ENCODE measurements around the gene PUSL1. TPM values are rescaled to one million over a fixed set of nuclear protein-coding genes. Genes with fewer than 3 reads are reported as not detected.

The PUSL1 gene
- total RNA-seq, 2 donors from 2014 or later = 10.6 to 14.9 TPM

DNA sequence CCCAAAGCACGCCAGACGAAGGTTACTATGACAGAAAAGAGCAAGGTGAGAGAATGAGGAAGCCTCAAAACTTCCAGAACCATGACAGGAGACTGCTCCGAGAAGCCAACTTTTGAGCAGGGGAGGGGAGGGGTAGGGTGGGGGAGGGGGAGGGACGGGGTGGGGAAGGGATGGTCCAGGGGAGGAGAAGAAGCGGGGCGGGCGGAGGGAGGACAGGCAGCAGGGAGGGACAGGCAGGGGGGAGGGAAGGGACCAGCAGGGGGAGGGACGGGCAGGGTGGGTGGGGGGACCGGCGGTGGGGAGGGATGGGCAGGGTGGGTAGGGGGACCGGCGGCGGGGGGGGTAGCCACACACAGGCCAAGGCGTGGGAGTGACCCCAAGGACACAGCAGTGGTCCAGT, 14.0 kb downstream of the PUSL1 start:
- Mint-ChIP-seq H3K4me1 (peaks cover 21% of the 10 kb centered on the region), H3K4me3 (peak overlapping the region; percentile 86), H3K36me3 (ENCODE audit: low read depth) (peaks cover 4% of the 10 kb centered on the region), H3K27me3 (no peaks in the 10 kb centered on the region), H3K27ac (peak overlapping the region; percentile 75)
- no peak for DNase-seq
- ATAC-seq = no peak
- H3K9me3 ChIP-seq (ENCODE audit: control insufficient read depth, low read length, poor library complexity, severe bottlenecking) = no peaks in the 10 kb centered on the region

DNA sequence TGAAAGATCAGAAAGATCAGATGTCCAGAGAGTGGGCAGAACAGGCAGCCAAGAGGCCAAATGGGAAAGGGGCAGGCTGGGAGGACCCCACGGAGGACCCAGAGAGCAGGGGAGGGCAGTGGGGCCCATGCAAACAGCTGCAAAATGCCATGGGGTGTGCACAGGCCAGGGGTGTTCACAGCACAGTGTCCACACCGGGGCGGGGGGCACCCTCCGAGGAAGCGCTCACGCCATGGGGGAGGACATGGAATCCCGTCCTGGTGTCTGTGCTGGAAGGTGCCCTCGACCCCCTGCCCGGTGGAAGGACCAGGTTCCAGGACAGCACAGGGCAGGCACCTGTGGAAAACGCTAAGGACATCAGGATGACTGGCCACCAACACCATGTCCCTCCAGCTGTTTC, 14.6 kb downstream of the PUSL1 start:
- Mint-ChIP-seq H3K4me1 (peaks cover 21% of the 10 kb centered on the region), H3K27me3 (no peaks in the 10 kb centered on the region), H3K27ac (peak overlapping the region; percentile 88), H3K4me3 (peak overlapping the region; percentile 94), H3K36me3 (ENCODE audit: low read depth) (peaks cover 4% of the 10 kb centered on the region)
- ATAC-seq (no peak), DNase-seq (no peak)
- no peaks in the 10 kb centered on the region for H3K9me3 ChIP-seq (ENCODE audit: control insufficient read depth, low read length, poor library complexity, severe bottlenecking)

DNA sequence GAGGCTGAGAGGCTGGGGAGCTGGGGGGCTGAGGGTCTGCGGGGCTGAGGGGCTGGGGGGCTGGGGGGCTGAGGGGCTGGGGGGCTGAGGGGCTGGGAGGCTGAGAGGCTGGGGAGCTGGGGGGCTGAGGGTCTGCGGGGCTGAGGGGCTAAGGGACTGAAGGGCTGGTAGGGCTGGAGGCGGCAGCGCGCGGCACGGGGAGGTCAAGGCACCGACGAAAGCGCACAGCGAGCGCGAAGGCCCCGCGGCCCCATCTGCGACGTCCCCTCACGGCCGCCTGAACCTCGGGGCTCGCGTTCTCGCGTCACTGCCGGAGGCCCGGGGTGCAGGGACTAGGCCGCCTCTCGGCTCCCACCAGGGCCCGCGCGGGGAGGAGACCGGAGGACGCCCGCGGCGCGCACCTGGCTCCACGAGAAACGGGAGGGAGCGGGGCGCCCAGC, 15.7 kb downstream of the PUSL1 start:
- no peaks in the 10 kb centered on the region for H3K27me3 Mint-ChIP-seq
- peak overlapping the region; percentile 88 for H3K27ac Mint-ChIP-seq
- peaks cover 4% of the 10 kb centered on the region for H3K36me3 Mint-ChIP-seq (ENCODE audit: low read depth)
- DNase-seq (no peak), ATAC-seq (peak; percentile 52)
- peak overlapping the region; percentile 94 for H3K4me3 Mint-ChIP-seq
- peaks cover 20% of the 10 kb centered on the region for H3K4me1 Mint-ChIP-seq
- H3K9me3 ChIP-seq (ENCODE audit: control insufficient read depth, low read length, poor library complexity, severe bottlenecking) = no peaks in the 10 kb centered on the region

DNA sequence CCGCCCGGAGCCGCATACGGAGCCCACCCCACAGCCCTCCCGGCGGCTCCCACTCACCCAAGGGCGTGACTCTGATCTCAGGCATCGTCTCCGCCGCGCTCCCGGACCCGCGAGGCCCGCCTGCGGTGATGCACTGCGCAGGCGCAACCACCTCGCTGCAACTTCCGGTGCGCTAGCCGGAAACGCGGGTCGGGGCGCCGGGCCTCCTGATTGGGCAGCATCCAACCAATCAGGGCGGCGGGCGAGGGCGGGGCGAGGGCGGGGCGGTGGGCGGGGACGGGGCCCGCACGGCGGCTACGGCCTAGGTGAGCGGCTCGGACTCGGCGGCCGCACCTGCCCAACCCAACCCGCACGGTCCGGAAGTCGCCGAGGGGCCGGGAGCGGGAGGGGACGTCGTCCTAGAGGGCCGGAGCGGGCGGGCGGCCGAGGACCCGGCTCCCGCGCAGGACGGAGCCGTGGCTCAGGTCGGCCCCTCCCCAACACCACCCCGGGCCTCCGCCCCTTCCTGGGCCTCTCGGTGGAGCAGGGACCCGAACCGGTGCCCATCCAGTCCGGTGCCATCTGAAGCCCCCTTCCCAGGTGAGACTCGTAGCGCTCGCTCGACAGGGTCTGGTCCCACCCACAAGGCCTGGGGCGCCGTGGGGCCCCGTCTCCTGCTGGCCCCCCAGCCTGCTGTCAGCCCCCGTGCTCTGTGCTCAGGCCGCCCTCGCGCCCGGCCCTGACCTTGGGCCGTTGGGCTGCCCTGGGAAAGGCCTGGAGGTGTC, 16.3 kb downstream of the PUSL1 start, which contains the start of the genes CPTP and INTS11:
Gene CPTP, plus strand, starts transcription at position 279 of the 764 bp plus-strand sequence. CDS start 2,109 bp downstream, outside the sequence.
Gene INTS11, minus strand, starts transcription at position 137 of the 764 bp plus-strand sequence. Its CDS starts 52 bp downstream, at position 85.
- DNase-seq = peak; percentile 93 to 97 (median 96)
- Mint-ChIP-seq H3K27me3 (no peaks in the 10 kb centered on the region), H3K36me3 (ENCODE audit: low read depth) (peaks cover 4% of the 10 kb centered on the region), H3K27ac (peak within 1 kb of the TSS; percentile 88), H3K4me3 (peak within 1 kb of the TSS; percentile 94), H3K4me1 (peaks cover 16% of the 10 kb centered on the region)
- peak; percentile 89 for ATAC-seq
- no peaks in the 10 kb centered on the region for H3K9me3 ChIP-seq (ENCODE audit: control insufficient read depth, low read length, poor library complexity, severe bottlenecking)

DNA sequence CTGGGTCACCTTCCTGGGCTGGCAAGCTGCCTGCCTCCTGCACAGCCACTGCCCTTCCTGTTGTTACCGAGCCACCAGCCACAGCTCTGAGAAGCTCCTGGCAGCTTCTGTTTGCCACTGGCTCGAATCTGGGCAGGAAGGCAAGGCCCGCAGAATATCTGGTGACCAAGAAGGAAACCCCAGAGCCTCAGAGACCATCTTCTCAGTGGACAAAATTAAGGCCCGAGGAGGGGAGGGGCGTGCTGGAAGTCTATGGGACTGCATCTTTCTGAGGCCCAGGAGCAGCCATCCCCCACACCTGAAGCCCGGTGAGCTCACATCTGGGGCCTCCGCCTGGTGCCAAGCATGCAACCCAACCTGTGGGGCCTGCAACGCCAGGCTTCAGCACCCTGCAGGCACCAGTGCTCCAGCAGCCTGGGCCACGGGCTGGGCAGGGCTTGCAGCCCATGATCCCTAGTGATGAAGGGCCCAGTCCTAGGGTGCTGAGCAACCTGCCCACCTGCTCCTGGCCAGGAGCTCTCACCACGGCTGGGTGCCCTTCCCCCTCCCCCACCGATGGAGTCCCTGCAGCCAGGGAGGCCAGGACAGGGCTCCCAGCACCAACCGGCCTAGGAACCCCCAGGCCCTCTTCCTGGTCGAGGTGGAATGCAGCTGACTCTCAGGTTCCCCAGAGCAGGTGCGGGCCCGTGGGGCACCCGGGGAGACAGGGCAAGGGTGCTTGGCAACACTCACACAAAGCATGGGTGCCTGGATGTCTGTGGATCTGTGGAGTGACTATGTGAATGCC, 17.1 kb downstream of the PUSL1 start:
- no peaks in the 10 kb centered on the region for H3K27me3 Mint-ChIP-seq

DNA sequence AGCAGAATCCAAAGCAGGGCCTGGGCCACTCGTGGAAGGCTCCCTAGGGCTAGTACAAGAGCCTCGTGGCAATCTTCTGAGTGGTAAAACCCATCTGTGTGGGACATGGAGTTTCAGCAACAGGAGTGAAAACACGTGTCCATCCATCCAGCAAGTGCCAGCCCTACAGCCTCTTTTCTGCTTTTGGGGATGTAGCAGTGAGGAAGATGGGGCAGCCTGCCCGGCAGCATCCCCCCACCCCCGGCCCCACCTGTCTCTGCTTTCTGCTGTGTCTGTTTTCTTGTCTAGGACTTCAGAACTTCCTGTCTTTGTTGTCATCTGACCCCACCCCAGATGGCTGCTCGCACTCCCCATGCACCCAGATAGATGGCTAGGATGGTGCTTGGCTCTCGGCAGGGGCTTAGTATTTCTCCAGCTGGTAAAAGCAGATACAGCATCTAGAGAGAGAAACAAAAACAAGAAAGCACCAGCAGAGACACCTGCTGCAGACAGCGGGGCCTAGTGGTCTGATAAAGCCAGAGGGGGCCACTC, 17.7 kb downstream of the PUSL1 start:
- Mint-ChIP-seq H3K4me1 (peaks cover 14% of the 10 kb centered on the region), H3K27ac (peak overlapping the region; percentile 49), H3K27me3 (no peaks in the 10 kb centered on the region), H3K36me3 (ENCODE audit: low read depth) (peaks cover 4% of the 10 kb centered on the region), H3K4me3 (peak overlapping the region; percentile 94)
- no peaks in the 10 kb centered on the region for H3K9me3 ChIP-seq (ENCODE audit: control insufficient read depth, low read length, poor library complexity, severe bottlenecking)
- no peak for DNase-seq
- ATAC-seq = no peak

More for the DNA sequence above, 17.1 kb downstream of the PUSL1 start:
- H3K4me1 Mint-ChIP-seq = peaks cover 14% of the 10 kb centered on the region
- no peaks in the 10 kb centered on the region for H3K9me3 ChIP-seq (ENCODE audit: control insufficient read depth, low read length, poor library complexity, severe bottlenecking)
- DNase-seq = no peak
- H3K27ac Mint-ChIP-seq = peak overlapping the region; percentile 49
- H3K36me3 Mint-ChIP-seq (ENCODE audit: low read depth) = peaks cover 4% of the 10 kb centered on the region
- ATAC-seq = no peak
- H3K4me3 Mint-ChIP-seq = peak overlapping the region; percentile 94

DNA sequence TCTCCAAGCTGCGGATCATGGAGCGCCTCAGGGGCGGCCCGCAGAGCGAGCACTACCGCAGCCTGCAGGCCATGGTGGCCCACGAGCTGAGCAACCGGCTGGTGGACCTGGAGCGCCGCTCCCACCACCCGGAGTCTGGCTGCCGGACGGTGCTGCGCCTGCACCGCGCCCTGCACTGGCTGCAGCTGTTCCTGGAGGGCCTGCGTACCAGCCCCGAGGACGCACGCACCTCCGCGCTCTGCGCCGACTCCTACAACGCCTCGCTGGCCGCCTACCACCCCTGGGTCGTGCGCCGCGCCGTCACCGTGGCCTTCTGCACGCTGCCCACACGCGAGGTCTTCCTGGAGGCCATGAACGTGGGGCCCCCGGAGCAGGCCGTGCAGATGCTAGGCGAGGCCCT, 18.9 kb downstream of the PUSL1 start:
- ATAC-seq (no peak), DNase-seq (no peak)
- no peaks in the 10 kb centered on the region for H3K27me3 Mint-ChIP-seq
- H3K9me3 ChIP-seq (ENCODE audit: control insufficient read depth, low read length, poor library complexity, severe bottlenecking) = no peaks in the 10 kb centered on the region
- peaks cover 14% of the 10 kb centered on the region for H3K4me1 Mint-ChIP-seq
- peak overlapping the region; percentile 49 for H3K4me3 Mint-ChIP-seq
- peaks cover 2% of the 10 kb centered on the region for H3K36me3 Mint-ChIP-seq (ENCODE audit: low read depth)
- no peak overlapping the region for H3K27ac Mint-ChIP-seq

DNA sequence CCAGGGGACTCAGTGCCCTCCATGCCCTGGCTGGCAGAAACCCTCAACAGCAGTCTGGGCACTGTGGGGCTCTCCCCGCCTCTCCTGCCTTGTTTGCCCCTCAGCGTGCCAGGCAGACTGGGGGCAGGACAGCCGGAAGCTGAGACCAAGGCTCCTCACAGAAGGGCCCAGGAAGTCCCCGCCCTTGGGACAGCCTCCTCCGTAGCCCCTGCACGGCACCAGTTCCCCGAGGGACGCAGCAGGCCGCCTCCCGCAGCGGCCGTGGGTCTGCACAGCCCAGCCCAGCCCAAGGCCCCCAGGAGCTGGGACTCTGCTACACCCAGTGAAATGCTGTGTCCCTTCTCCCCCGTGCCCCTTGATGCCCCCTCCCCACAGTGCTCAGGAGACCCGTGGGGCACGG, 19.9 kb downstream of the PUSL1 start:
- H3K27ac Mint-ChIP-seq = no peak overlapping the region
- H3K4me3 Mint-ChIP-seq = no peak overlapping the region
- no peaks in the 10 kb centered on the region for H3K9me3 ChIP-seq (ENCODE audit: control insufficient read depth, low read length, poor library complexity, severe bottlenecking)
- H3K4me1 Mint-ChIP-seq = peaks cover 13% of the 10 kb centered on the region
- H3K36me3 Mint-ChIP-seq (ENCODE audit: low read depth) = peaks cover 2% of the 10 kb centered on the region
- DNase-seq (no peak), ATAC-seq (no peak)
- no peaks in the 10 kb centered on the region for H3K27me3 Mint-ChIP-seq

DNA sequence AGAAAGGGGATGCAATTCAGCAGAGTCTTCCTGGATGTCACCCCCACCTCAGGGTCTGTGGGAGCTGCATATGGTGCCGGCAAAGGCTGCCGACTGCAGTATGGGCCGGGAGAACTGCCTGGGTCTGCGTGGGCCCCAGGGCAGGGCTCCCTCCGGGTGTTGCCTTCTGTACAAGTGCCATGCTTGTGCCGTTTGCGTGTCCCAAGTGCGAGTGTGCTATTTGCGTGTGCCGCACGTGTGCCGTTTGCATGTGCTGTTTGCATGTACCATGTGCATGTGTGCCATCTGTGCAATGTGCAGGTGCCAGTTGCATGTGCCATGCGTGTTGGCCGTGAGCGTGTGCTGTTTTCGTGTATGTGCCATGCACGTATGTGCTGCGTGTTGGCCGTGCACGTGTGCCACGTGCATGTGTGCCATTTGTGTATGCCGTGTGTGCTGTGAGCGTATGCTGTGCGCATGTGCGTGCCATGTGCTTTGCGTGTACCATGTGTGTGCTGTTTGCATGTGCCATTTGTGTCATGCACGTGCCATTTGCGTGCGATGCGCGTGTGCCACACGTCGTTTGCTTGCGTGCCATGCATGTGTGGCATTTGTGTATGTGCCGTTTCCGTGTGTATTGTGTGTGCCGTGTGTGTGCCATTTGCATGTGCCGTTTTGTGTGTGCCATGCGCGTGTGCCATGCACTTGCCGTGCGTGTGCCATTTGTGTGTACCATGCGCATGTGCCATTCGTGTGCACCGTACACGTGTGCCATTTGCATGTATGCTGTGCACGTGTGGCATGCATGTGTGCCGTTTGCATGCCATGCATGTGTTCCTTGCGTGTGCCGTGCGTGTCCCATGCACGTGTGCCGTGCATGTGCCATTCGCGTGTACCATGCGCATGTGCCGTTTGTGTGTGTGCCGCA, 21.2 kb downstream of the PUSL1 start:
- no peak for DNase-seq
- Mint-ChIP-seq H3K4me3 (no peak overlapping the region), H3K4me1 (peaks cover 10% of the 10 kb centered on the region), H3K27me3 (no peaks in the 10 kb centered on the region), H3K36me3 (ENCODE audit: low read depth) (no peaks in the 10 kb centered on the region), H3K27ac (no peak overlapping the region)
- no peak for ATAC-seq
- H3K9me3 ChIP-seq (ENCODE audit: control insufficient read depth, low read length, poor library complexity, severe bottlenecking) = no peaks in the 10 kb centered on the region

DNA sequence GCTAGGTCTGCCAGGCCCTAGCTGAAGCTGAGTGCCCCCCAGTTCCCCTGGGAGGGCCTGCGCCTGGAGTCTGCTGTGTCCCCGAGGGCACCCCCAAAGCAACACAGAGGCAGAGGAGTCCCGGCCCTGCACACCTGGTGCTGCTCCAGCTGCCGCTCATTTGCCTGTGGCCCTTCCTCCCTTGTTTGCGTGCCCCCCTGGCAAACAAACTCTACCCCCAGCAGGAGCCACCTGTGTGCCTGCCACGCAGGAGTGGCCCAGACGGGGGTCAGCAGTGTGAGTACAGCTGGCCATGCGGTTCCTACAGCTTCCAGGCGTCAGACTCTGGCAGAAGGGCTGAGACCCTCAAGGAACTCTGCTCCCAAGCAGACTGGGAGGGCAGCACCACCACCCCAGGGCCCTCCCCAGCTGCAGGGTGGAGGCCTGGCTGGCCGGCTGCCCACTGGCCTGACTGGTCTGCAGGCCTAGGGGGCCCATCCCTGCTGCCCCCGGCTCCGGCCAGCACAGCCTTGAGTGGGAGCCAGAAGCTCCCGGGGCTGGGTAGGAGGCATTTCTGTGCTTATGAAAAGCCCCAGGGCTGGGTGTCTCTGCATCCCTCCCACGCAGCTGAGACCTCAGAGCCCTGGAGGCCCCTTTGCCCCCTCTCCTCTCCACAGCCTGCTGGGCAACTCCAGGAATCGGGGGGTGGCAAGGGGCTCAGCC, 22.1 kb downstream of the PUSL1 start:
- DNase-seq (no peak), ATAC-seq (no peak)
- H3K27me3 Mint-ChIP-seq = no peaks in the 10 kb centered on the region
- H3K4me3 Mint-ChIP-seq = no peak overlapping the region
- H3K9me3 ChIP-seq (ENCODE audit: control insufficient read depth, low read length, poor library complexity, severe bottlenecking) = no peaks in the 10 kb centered on the region
- H3K4me1 Mint-ChIP-seq = peaks cover 10% of the 10 kb centered on the region
- H3K27ac Mint-ChIP-seq = no peak overlapping the region
- no peaks in the 10 kb centered on the region for H3K36me3 Mint-ChIP-seq (ENCODE audit: low read depth)

DNA sequence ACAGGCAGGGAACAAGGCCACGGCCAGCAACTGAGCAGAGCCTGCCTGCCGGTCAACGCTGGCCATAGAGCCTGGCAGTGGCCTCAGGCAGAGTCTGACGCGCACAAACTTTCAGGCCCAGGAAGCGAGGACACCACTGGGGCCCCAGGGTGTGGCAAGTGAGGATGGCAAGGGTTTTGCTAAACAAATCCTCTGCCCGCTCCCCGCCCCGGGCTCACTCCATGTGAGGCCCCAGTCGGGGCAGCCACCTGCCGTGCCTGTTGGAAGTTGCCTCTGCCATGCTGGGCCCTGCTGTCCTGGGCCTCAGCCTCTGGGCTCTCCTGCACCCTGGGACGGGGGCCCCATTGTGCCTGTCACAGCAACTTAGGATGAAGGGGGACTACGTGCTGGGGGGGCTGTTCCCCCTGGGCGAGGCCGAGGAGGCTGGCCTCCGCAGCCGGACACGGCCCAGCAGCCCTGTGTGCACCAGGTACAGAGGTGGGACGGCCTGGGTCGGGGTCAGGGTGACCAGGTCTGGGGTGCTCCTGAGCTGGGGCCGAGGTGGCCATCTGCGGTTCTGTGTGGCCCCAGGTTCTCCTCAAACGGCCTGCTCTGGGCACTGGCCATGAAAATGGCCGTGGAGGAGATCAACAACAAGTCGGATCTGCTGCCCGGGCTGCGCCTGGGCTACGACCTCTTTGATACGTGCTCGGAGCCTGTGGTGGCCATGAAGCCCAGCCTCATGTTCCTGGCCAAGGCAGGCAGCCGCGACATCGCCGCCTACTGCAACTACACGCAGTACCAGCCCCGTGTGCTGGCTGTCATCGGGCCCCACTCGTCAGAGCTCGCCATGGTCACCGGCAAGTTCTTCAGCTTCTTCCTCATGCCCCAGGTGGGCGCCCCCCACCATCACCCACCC, 22.9 kb downstream of the PUSL1 start, which contains the start of gene TAS1R3:
Gene TAS1R3, plus strand, starts transcription at position 213 of the 898 bp plus-strand sequence. Its CDS starts 66 bp downstream, at position 279.
- DNase-seq = no peak
- Mint-ChIP-seq H3K27me3 (no peaks in the 10 kb centered on the region), H3K4me1 (peaks cover 3% of the 10 kb centered on the region), H3K36me3 (ENCODE audit: low read depth) (no peaks in the 10 kb centered on the region), H3K4me3 (no peak within 1 kb of the TSS), H3K27ac (no peak within 1 kb of the TSS)
- no peaks in the 10 kb centered on the region for H3K9me3 ChIP-seq (ENCODE audit: control insufficient read depth, low read length, poor library complexity, severe bottlenecking)
- no peak for ATAC-seq

Measured in T-helper 17 cell (primary cell).